Measurements from ENCODE around the gene CEND1. TPM values are rescaled to one million over a fixed set of nuclear protein-coding genes. Genes with fewer than 3 reads are reported as not detected.

The CEND1 gene
- total and polyA plus RNA-seq, 2 of the 13 experiments (the other 11 are each of a cell fraction or from before 2014, with no cell fraction given) = not detected

DNA sequence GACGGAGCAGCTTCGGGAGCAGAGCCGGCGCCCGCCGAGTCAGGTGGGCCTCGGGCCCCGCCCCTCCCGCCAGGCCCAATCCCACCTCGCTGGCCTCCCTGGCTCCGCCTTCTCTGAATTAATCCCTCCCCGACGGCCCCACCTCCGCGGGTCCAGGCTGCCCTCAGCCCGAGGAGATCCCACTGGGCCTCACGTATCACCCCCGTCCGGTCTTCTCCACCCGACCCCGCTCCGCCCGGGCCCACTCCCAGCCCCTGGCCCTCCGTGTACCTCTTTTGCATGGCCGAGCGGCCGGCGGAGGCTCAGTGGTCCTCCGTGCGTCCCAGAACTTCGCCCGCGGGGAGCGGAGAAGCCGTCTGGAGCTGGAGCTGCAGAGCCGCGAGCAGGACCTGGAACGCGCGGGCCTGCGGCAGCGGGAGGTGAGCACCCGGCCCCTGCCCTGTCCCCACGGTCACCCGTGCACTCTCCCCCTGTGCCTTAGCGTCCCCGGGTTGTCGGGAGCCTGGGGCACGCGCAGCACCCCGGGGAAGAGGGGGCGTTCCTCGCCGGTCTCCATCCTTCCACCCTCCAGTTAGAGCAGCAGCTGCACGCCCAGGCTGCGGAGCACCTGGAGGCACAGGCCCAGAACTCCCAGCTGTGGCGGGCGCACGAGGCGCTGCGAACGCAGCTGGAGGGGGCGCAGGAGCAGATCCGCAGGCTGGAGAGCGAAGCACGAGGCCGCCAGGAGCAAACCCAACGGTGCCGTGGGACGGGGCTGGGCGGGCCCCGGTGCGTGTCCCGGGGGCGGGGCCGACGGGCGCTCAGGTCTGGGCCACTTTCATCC, 40.6 kb upstream of the CEND1 start (continued):
- TF ChIP-seq ZNF256 (CRISPR knock-in tag; conservative IDR thresholded peaks at IDR 0.05) = no peak
- TF ChIP-seq JARID2 (CRISPR knock-in tag; IDR thresholded peaks at IDR 0.05; ENCODE audit: insufficient replicate concordance) = no peak
- no peak for TF ChIP-seq ZBTB14 (CRISPR knock-in tag; IDR thresholded peaks at IDR 0.05)
- TF ChIP-seq FLYWCH1 (CRISPR knock-in tag; IDR thresholded peaks at IDR 0.05) = no peak
- peak; percentile 59; the same call in 1 of the 2 replicates for TF ChIP-seq ZMYM2 (CRISPR knock-in tag; IDR thresholded peaks at IDR 0.05)
- no peak for TF ChIP-seq PHB2 (IDR thresholded peaks at IDR 0.05; ENCODE audit: partially characterized antibody)
- TF ChIP-seq, protein P1, sequence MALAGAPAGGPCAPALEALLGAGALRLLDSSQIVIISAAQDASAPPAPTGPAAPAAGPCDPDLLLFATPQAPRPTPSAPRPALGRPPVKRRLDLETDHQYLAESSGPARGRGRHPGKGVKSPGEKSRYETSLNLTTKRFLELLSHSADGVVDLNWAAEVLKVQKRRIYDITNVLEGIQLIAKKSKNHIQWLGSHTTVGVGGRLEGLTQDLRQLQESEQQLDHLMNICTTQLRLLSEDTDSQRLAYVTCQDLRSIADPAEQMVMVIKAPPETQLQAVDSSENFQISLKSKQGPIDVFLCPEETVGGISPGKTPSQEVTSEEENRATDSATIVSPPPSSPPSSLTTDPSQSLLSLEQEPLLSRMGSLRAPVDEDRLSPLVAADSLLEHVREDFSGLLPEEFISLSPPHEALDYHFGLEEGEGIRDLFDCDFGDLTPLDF (CRISPR knock-in tag; IDR thresholded peaks at IDR 0.05) = no peak
- TF ChIP-seq, protein P2, sequence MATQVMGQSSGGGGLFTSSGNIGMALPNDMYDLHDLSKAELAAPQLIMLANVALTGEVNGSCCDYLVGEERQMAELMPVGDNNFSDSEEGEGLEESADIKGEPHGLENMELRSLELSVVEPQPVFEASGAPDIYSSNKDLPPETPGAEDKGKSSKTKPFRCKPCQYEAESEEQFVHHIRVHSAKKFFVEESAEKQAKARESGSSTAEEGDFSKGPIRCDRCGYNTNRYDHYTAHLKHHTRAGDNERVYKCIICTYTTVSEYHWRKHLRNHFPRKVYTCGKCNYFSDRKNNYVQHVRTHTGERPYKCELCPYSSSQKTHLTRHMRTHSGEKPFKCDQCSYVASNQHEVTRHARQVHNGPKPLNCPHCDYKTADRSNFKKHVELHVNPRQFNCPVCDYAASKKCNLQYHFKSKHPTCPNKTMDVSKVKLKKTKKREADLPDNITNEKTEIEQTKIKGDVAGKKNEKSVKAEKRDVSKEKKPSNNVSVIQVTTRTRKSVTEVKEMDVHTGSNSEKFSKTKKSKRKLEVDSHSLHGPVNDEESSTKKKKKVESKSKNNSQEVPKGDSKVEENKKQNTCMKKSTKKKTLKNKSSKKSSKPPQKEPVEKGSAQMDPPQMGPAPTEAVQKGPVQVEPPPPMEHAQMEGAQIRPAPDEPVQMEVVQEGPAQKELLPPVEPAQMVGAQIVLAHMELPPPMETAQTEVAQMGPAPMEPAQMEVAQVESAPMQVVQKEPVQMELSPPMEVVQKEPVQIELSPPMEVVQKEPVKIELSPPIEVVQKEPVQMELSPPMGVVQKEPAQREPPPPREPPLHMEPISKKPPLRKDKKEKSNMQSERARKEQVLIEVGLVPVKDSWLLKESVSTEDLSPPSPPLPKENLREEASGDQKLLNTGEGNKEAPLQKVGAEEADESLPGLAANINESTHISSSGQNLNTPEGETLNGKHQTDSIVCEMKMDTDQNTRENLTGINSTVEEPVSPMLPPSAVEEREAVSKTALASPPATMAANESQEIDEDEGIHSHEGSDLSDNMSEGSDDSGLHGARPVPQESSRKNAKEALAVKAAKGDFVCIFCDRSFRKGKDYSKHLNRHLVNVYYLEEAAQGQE (IDR thresholded peaks at IDR 0.05; ENCODE audit: borderline replicate concordance in 1 of 2, low read depth in 1 of 2, low read length in 2 of 2) = no peak
- no peak for TF ChIP-seq TCF7 (IDR thresholded peaks at IDR 0.05; ENCODE audit: low read depth)
- no peak for TF ChIP-seq HCFC1 (IDR thresholded peaks at IDR 0.05; ENCODE audit: low read depth, low read length)
- TF ChIP-seq, protein P3, sequence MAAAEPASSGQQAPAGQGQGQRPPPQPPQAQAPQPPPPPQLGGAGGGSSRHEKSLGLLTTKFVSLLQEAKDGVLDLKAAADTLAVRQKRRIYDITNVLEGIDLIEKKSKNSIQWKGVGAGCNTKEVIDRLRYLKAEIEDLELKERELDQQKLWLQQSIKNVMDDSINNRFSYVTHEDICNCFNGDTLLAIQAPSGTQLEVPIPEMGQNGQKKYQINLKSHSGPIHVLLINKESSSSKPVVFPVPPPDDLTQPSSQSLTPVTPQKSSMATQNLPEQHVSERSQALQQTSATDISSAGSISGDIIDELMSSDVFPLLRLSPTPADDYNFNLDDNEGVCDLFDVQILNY (CRISPR knock-in tag; conservative IDR thresholded peaks at IDR 0.05) = no peak
- TF ChIP-seq ZNF547 (CRISPR knock-in tag; IDR thresholded peaks at IDR 0.05) = 0 out of 2 replicates have a peak, but pooled peaks have one; percentile 56
- TF ChIP-seq AFF4 (CRISPR knock-in tag; IDR thresholded peaks at IDR 0.05) = no peak
- TF ChIP-seq RXRB (CRISPR knock-in tag; IDR thresholded peaks at IDR 0.05; ENCODE audit: borderline replicate concordance) = peak; percentile 22; the same call in 1 of the 2 replicates
- TF ChIP-seq, protein P4, sequence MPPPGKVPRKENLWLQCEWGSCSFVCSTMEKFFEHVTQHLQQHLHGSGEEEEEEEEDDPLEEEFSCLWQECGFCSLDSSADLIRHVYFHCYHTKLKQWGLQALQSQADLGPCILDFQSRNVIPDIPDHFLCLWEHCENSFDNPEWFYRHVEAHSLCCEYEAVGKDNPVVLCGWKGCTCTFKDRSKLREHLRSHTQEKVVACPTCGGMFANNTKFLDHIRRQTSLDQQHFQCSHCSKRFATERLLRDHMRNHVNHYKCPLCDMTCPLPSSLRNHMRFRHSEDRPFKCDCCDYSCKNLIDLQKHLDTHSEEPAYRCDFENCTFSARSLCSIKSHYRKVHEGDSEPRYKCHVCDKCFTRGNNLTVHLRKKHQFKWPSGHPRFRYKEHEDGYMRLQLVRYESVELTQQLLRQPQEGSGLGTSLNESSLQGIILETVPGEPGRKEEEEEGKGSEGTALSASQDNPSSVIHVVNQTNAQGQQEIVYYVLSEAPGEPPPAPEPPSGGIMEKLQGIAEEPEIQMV (CRISPR knock-in tag; IDR thresholded peaks at IDR 0.05; ENCODE audit: low read depth) = no peak
- no peak for TF ChIP-seq TP53 (CRISPR knock-in tag; conservative IDR thresholded peaks at IDR 0.05)

All from HepG2 (cell line).